Upper lobe of left lung (tissue), 6 donors: ENCODE data around the gene CACYBP. TPM values are rescaled to one million over a fixed set of nuclear protein-coding genes. Genes with fewer than 3 reads are reported as not detected.
A peak's percentile ranks its signal among the peaks of the same experiment; 100 is the strongest.

Source experiments
- ATAC-seq, 2 donors: fragments of 200-7000 bp; cut with Tn5 transposase; one replicate each; pipeline ENCODE4 v1.9.1; 2022; ENCODE audit warnings: mild to moderate bottlenecking in 2 of 2, moderate library complexity in 2 of 2; ENCODE audit not compliant: low FRiP score in 2 of 2
- DNase-seq, 2 donors: peaks; one replicate each; pipeline ENCODE4 v3.0.0-alpha.2; 2019 to 2020
- H3K27ac ChIP-seq, 4 donors: fragments of 200-600 bp; sonication (generic); one replicate each; pipeline ENCODE4 v1.5.1; 2016 to 2019
- H3K27me3 ChIP-seq, 4 donors: fragments of 200-600 bp; sonication (generic); one replicate each; pipeline ENCODE4 v1.5.1; 2017 to 2019
- H3K36me3 ChIP-seq, 4 donors: fragments of 200-600 bp; sonication (generic); one replicate each; pipeline ENCODE4 v1.5.1; 2016 to 2019
- H3K4me1 ChIP-seq, 4 donors: fragments of 200-600 bp; sonication (generic); one replicate each; pipeline ENCODE4 v1.5.1; 2018 to 2019
- H3K4me3 ChIP-seq, 4 donors: fragments of 200-600 bp; sonication (generic); one replicate each; pipeline ENCODE4 v1.5.1; 2017 to 2019; ENCODE audit warnings: mild to moderate bottlenecking in 2 of 4, moderate library complexity in 1 of 4
- H3K9me3 ChIP-seq, 4 donors: fragments of 200-600 bp; sonication (generic); one replicate each; pipeline ENCODE4 v1.5.1; 2018 to 2019
- CTCF ChIP-seq, 6 experiments: fragments of 450-650 bp in 4 of 6; fragments of 200-600 bp in 2 of 6; sonication (generic) in 2 of 6; IDR thresholded peaks; one replicate each; pipeline ENCODE4 v1.5.1; 2016 to 2019; ENCODE audit warnings: antibody characterized with exemption in 6 of 6
- EP300 ChIP-seq, 4 donors: sonication (generic); formaldehyde crosslinking; IDR thresholded peaks; one replicate each; pipeline ENCODE4 v1.5.1; 2017; ENCODE audit warnings: antibody characterized with exemption in 4 of 4, control low read depth in 2 of 4
- POLR2A ChIP-seq, 4 donors: fragments of 450-650 bp; IDR thresholded peaks; one replicate each; pipeline ENCODE4 v1.5.1; 2016 to 2017; ENCODE audit warnings: antibody characterized with exemption in 4 of 4, mild to moderate bottlenecking in 2 of 4
- POLR2AphosphoS5 ChIP-seq, 2 donors: sonication (generic); formaldehyde crosslinking; IDR thresholded peaks; one replicate each; pipeline ENCODE4 v1.5.1; 2017; ENCODE audit warnings: antibody characterized with exemption in 2 of 2
- WGBS, 2 donors: methylation state at CpG; one replicate each; pipeline ENCODE4 v1.1.5; 2017 to 2018; 5-methylcytosine and 5-hydroxymethylcytosine counted together
- total RNA-seq, 6 donors: library from RNA; depleted of rRNA in 4 of 6; stranded (reverse); fragments of >200 nt in 4 of 6; gene quantifications; one replicate each; pipeline versions ENCODE4 v1.1.0 to v1.2.1, GENCODE V29; 2016 to 2021
- donor health status: DM: no; HTN: no; CAD: no; lungs with moderate emphysema.
- donor health status: DM: no; HTN: yes; CAD: no; lungs with severe emphysema.

The CACYBP gene
- total RNA-seq, 6 donors from 2014 or later = 25.1 to 84.7 (median 50.1) TPM

DNA sequence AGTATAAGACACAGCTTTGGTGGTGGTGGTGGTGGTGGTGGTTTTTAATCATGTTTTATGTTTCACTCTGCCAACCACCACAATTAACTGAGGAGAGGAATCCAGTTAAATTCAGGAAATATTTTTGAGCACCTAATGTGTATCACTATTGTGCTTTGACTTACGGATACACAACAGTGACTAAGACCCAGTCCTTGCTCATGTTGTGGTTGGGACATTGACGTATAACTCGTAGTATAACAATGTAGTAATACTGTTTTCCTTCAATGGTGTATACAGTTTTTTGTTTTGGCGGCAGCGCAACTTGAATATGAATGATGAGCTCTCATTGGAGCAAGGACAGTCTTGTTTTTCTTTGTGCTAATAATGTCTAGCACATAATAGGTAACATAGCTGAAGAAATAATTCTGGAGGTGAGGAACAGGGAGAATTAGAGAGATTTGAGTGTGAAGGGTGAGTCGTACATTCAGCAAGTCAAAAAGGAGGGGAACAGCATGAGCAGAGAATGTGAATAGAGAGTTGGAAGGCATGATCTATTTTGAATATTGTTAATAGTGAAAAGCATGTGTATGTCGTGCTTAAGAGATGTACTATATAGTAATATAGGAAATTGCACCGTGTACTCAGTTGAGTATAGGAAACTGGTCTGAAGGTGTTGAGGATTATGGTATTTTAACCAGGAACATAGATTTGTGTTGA is 5.5 kb downstream of the CACYBP start:
- H3K4me1 ChIP-seq = peaks cover 25 to 39% (median 25%) of the 10 kb centered on the region in 4 donors
- peaks cover 6 to 52% (median 15%) of the 10 kb centered on the region in 4 donors for H3K36me3 ChIP-seq

DNA sequence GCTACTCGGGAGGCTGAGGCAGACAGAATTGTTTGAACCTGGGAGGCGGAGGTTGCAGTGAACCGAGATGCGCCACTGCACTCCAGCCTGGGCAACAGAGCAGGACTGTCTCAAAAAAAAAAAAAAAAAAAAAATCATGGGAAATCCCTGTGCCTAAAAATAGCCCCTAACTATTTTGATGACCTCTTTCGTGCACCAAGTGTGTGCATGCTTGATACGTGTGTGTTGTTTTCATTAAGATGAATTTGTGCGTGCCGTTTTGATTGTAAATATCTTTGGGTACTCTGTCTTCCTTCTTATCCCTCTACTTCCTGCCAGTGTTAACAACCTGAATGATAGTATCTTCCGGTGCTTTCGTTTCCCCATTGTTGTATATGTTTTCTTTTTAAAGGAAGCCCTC is 9.8 kb downstream of the CACYBP start:
- TF ChIP-seq CTCF (IDR thresholded peaks at IDR 0.05) = no peak
- Histone ChIP-seq H3K27ac (peak overlapping the region in 2 of 4 donors; percentile 38 to 57), H3K36me3 (peaks cover 11 to 95% (median 46%) of the 10 kb centered on the region in 4 donors), H3K27me3 (no peaks in the 10 kb centered on the region), H3K9me3 (no peaks in the 10 kb centered on the region), H3K4me1 (peaks cover 0 to 4% (median 1%) of the 10 kb centered on the region in 4 donors), H3K4me3 (no peak overlapping the region)
- ATAC-seq (no peak), DNase-seq (no peak)
- 72 to 76% methylated on average over 10 of the region's 10 CpGs for WGBS, 2 donors

More for the DNA sequence above, 5.5 kb downstream of the CACYBP start:
- no peaks in the 10 kb centered on the region for H3K27me3 ChIP-seq
- H3K27ac ChIP-seq = no peak overlapping the region
- ATAC-seq = no peak
- no peak overlapping the region for H3K4me3 ChIP-seq
- DNase-seq = no peak
- no peak for TF ChIP-seq POLR2A (IDR thresholded peaks at IDR 0.05)
- TF ChIP-seq EP300 (IDR thresholded peaks at IDR 0.05) = no peak
- TF ChIP-seq CTCF (IDR thresholded peaks at IDR 0.05) = no peak
- TF ChIP-seq POLR2AphosphoS5 (IDR thresholded peaks at IDR 0.05) = no peak
- 90 to 93% methylated on average over 8 of the region's 8 CpGs for WGBS, 2 donors
- H3K9me3 ChIP-seq = no peaks in the 10 kb centered on the region

- no peak overlapping the region for H3K4me3 ChIP-seq
- H3K27me3 ChIP-seq = no peaks in the 10 kb centered on the region
- no peaks in the 10 kb centered on the region for H3K9me3 ChIP-seq
- DNase-seq (no peak), ATAC-seq (no peak)
- peaks cover 19 to 99% (median 67%) of the 10 kb centered on the region in 4 donors for H3K36me3 ChIP-seq
- no peak overlapping the region for H3K27ac ChIP-seq
- WGBS, 2 donors = 81 to 89% methylated on average over 1 of the region's 1 CpG
- peaks cover 0 to 4% (median 1%) of the 10 kb centered on the region in 4 donors for H3K4me1 ChIP-seq
- TF ChIP-seq EP300 (IDR thresholded peaks at IDR 0.05) (no peak), POLR2AphosphoS5 (IDR thresholded peaks at IDR 0.05) (no peak), CTCF (IDR thresholded peaks at IDR 0.05) (no peak)
Measured at GRCh38 chr1:175013445-175013844, 13.7 kb downstream of the CACYBP start.

- Histone ChIP-seq H3K4me1 (peaks cover 0 to 1% (median 0%) of the 10 kb centered on the region in 4 donors), H3K4me3 (no peak overlapping the region), H3K36me3 (peaks cover 14 to 87% (median 61%) of the 10 kb centered on the region in 4 donors), H3K27me3 (no peaks in the 10 kb centered on the region), H3K27ac (peak overlapping the region in 1 of 4 donors; percentile 2), H3K9me3 (no peaks in the 10 kb centered on the region)
- DNase-seq (no peak), ATAC-seq (no peak)
- TF ChIP-seq CTCF (IDR thresholded peaks at IDR 0.05) = no peak
- no peak for TF ChIP-seq POLR2AphosphoS5 (IDR thresholded peaks at IDR 0.05)
- no peak for TF ChIP-seq EP300 (IDR thresholded peaks at IDR 0.05)
- no peak for TF ChIP-seq POLR2A (IDR thresholded peaks at IDR 0.05)
- WGBS, 2 donors = 86 to 95% methylated on average over 4 of the region's 4 CpGs
Measured at GRCh38 chr1:175015243-175015642, 15.5 kb downstream of the CACYBP start.

DNA sequence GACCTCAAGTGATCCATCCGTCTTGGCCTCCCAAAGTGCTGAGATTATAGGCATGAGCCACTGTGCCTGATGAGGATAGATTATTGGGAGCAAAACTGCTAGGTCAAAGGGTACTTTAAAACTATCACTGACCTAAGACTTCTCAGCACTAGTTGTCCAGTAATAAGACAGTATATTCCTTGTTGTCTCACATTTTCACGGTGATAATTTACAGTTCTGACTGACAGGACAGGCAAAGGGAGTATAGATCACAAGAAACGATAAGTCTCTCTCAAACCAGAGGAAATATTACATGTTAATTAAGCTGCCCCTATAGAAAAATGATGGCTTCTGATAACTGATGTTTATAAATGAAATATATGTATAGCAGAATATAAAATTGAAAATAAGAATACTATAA is 19.8 kb downstream of the CACYBP start:
- WGBS, 2 donors = 87 to 92% methylated on average over 3 of the region's 3 CpGs
- H3K4me3 ChIP-seq = no peak overlapping the region
- H3K27ac ChIP-seq = no peak overlapping the region
- DNase-seq = no peak
- no peaks in the 10 kb centered on the region for H3K27me3 ChIP-seq
- no peaks in the 10 kb centered on the region for H3K9me3 ChIP-seq
- peaks cover 9 to 51% (median 30%) of the 10 kb centered on the region in 4 donors for H3K36me3 ChIP-seq
- H3K4me1 ChIP-seq = peaks cover 4 to 15% (median 10%) of the 10 kb centered on the region in 4 donors
- TF ChIP-seq CTCF (IDR thresholded peaks at IDR 0.05) = no peak
- TF ChIP-seq EP300 (IDR thresholded peaks at IDR 0.05) = no peak
- no peak for TF ChIP-seq POLR2AphosphoS5 (IDR thresholded peaks at IDR 0.05)
- no peak for ATAC-seq
